ENCODE results near the gene TECPR1. TPM values are rescaled to one million over a fixed set of nuclear protein-coding genes. Genes with fewer than 3 reads are reported as not detected.

The TECPR1 gene
- total RNA-seq, 2 donors from 2014 or later = 19.7 to 28.3 TPM

GRCh38 chr7:98282703-98283102, 30.7 kb upstream of the TECPR1 start:
- DNase-seq = no peak
- H3K4me3 ChIP-seq = peak overlapping the region; percentile 79 to 87
- no peak for ATAC-seq
- TF ChIP-seq, protein P1, sequence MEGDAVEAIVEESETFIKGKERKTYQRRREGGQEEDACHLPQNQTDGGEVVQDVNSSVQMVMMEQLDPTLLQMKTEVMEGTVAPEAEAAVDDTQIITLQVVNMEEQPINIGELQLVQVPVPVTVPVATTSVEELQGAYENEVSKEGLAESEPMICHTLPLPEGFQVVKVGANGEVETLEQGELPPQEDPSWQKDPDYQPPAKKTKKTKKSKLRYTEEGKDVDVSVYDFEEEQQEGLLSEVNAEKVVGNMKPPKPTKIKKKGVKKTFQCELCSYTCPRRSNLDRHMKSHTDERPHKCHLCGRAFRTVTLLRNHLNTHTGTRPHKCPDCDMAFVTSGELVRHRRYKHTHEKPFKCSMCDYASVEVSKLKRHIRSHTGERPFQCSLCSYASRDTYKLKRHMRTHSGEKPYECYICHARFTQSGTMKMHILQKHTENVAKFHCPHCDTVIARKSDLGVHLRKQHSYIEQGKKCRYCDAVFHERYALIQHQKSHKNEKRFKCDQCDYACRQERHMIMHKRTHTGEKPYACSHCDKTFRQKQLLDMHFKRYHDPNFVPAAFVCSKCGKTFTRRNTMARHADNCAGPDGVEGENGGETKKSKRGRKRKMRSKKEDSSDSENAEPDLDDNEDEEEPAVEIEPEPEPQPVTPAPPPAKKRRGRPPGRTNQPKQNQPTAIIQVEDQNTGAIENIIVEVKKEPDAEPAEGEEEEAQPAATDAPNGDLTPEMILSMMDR (IDR thresholded peaks at IDR 0.05) = no peak
- TF ChIP-seq POLR2A (IDR thresholded peaks at IDR 0.05) = no peak
- no peaks in the 10 kb centered on the region for H3K27me3 ChIP-seq
- H3K36me3 ChIP-seq (replicated peaks in 1 of 2; ENCODE audit: insufficient read depth in 1 of 2, low read depth in 2 of 2) = no peaks in the 10 kb centered on the region
- no peaks in the 10 kb centered on the region for H3K9me3 ChIP-seq
- intact Hi-C loops (cut with DNase I) = no loop called here
- peaks cover 79% of the 10 kb centered on the region for H3K4me1 ChIP-seq
- H3K27ac ChIP-seq = peak overlapping the region; percentile 95 to 99 (median 97)
- WGBS, 2 donors = 8 to 17% methylated on average over 11 to 16 of the region's 16 CpGs

GRCh38 chr7:98281757-98282606, 29.9 kb upstream of the TECPR1 start:
- peak; percentile 29 for ATAC-seq
- Histone ChIP-seq H3K27ac (peak overlapping the region; percentile 95 to 99 (median 97)), H3K9me3 (no peaks in the 10 kb centered on the region), H3K4me1 (peaks cover 78% of the 10 kb centered on the region), H3K36me3 (replicated peaks in 1 of 2; ENCODE audit: insufficient read depth in 1 of 2, low read depth in 2 of 2) (no peaks in the 10 kb centered on the region), H3K4me3 (peak overlapping the region; percentile 79 to 87), H3K27me3 (no peaks in the 10 kb centered on the region)
- TF ChIP-seq, protein P1 (IDR thresholded peaks at IDR 0.05) = no peak
- peak in 2 of 3 donors; percentile 16 to 29 for TF ChIP-seq POLR2A (IDR thresholded peaks at IDR 0.05)
- 2 to 4% methylated on average over 8 to 56 of the region's 77 CpGs for WGBS, 2 donors
- intact Hi-C loops (cut with DNase I) = no loop called here
- peak; percentile 50 to 66 (median 61) for DNase-seq

GRCh38 chr7:98280791-98281756, 29.0 kb upstream of the TECPR1 start, which contains the start of gene BRI3:
Gene BRI3, plus strand, starts transcription at chr7:98281686. Its CDS starts 110 bp downstream, at chr7:98281796.
- peak; percentile 93 to 97 (median 94) for DNase-seq
- no peaks in the 10 kb centered on the region for H3K27me3 ChIP-seq
- H3K4me1 ChIP-seq = peaks cover 77% of the 10 kb centered on the region
- peak; percentile 73 for ATAC-seq
- H3K9me3 ChIP-seq = no peaks in the 10 kb centered on the region
- peak within 1 kb of the TSS; percentile 96 to 100 (median 98) for H3K27ac ChIP-seq
- intact Hi-C loops (cut with DNase I) = no loop called here
- H3K4me3 ChIP-seq = peak within 1 kb of the TSS; percentile 79 to 87
- WGBS, 2 donors = 0% methylated on average over 10 to 64 of the region's 92 CpGs
- TF ChIP-seq, protein P1 (IDR thresholded peaks at IDR 0.05) = peak in 3 of 7 experiments; percentile 21 to 40 (median 24)
- peak; percentile 94 to 99 (median 98) for TF ChIP-seq POLR2A (IDR thresholded peaks at IDR 0.05)
- H3K36me3 ChIP-seq (replicated peaks in 1 of 2; ENCODE audit: insufficient read depth in 1 of 2, low read depth in 2 of 2) = no peaks in the 10 kb centered on the region

DNA sequence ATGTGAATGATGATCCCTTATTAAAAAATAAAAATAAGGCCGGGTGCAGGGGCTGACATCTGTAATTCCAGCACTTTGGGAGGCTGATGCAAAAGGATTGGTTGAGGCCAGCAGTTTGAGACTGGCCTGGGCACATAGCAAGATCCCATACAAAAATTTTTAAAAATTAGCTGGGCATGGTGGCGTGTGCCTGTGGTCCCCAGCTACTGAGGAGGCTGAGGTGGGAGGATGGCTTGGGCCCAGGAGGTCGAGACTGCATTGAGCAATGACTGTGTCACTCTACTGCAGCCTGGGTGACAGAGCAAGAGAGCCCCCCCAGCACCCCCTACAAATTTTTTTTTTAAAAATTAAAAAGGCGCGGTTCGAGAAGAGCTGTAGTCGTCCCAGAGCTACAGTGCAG, 28.3 kb upstream of the TECPR1 start:
- DNase-seq = no peak
- TF ChIP-seq POLR2A (IDR thresholded peaks at IDR 0.05) = no peak
- TF ChIP-seq, protein P1 (IDR thresholded peaks at IDR 0.05) = no peak
- intact Hi-C loops (cut with DNase I) = no loop called here
- Histone ChIP-seq H3K4me1 (peaks cover 75% of the 10 kb centered on the region), H3K36me3 (replicated peaks in 1 of 2; ENCODE audit: insufficient read depth in 1 of 2, low read depth in 2 of 2) (no peaks in the 10 kb centered on the region), H3K9me3 (no peaks in the 10 kb centered on the region), H3K4me3 (no peak overlapping the region), H3K27ac (peak overlapping the region; percentile 96 to 100 (median 97)), H3K27me3 (no peaks in the 10 kb centered on the region)
- WGBS, 2 donors = 30 to 40% methylated on average over 7 of the region's 7 CpGs
- no peak for ATAC-seq
